Karpas-422 (cell line): ENCODE measurements around the gene MICAL2. TPM values are rescaled to one million over a fixed set of nuclear protein-coding genes. Genes with fewer than 3 reads are reported as not detected.

Experiments
- DNase-seq: peaks from one replicate; pipeline ENCODE4 v3.0.0-alpha.2; 2015
- H2AFZ ChIP-seq: fragments of 200-600 bp; sonication (generic); 2 replicates; pipeline ENCODE4 v1.6.1; 2014; ENCODE audit warnings: antibody characterized with exemption, low read length, mixed read lengths
- H3K27ac ChIP-seq: fragments of 200-600 bp; sonication (generic); 2 replicates; pipeline ENCODE4 v1.5.1; 2014; ENCODE audit warnings: mild to moderate bottlenecking, low read length, moderate library complexity
- H3K27me3 ChIP-seq: fragments of 200-600 bp; sonication (generic); 2 replicates; pipeline ENCODE4 v1.6.1; 2014; ENCODE audit warnings: low read length, mixed read lengths
- H3K36me3 ChIP-seq: fragments of 200-600 bp; sonication (generic); 2 replicates; pipeline ENCODE4 v1.6.1; 2014; ENCODE audit warnings: low read length, mixed read lengths; ENCODE audit not compliant: insufficient read depth
- H3K4me1 ChIP-seq: fragments of 200-600 bp; sonication (generic); 2 replicates; pipeline ENCODE4 v1.6.1; 2014; ENCODE audit warnings: mild to moderate bottlenecking, low read length, mixed read lengths
- H3K4me2 ChIP-seq: fragments of 200-600 bp; sonication (generic); 2 replicates; pipeline ENCODE4 v1.6.1; 2014; ENCODE audit warnings: low read length, low read depth, mild to moderate bottlenecking; ENCODE audit not compliant: poor library complexity, severe bottlenecking
- H3K4me3 ChIP-seq: fragments of 200-600 bp; sonication (generic); 2 replicates; pipeline ENCODE4 v1.5.1; 2014; ENCODE audit warnings: mild to moderate bottlenecking, antibody characterized with exemption, low read length, mixed read lengths
- H3K79me2 ChIP-seq: fragments of 200-600 bp; sonication (generic); 2 replicates; pipeline ENCODE4 v1.6.1; 2014; ENCODE audit warnings: mild to moderate bottlenecking, low read length, mixed read lengths
- H3K9ac ChIP-seq: fragments of 200-600 bp; sonication (generic); 2 replicates; pipeline ENCODE4 v1.6.0; 2014; ENCODE audit warnings: low read length
- H3K9me2 ChIP-seq: fragments of 200-600 bp; sonication (generic), shearing (Covaris generic); replicated peaks from 2 replicates; pipeline ENCODE4 v1.6.0; 2014; ENCODE audit warnings: mild to moderate bottlenecking, low read length, moderate library complexity; ENCODE audit not compliant: insufficient read depth
- H3K9me3 ChIP-seq: fragments of 300-700, 200-600 bp; sonication (generic); 2 replicates; pipeline ENCODE4 v1.6.1; 2014; ENCODE audit warnings: low read length, mixed read lengths
- H4K20me1 ChIP-seq: fragments of 200-600 bp; sonication (generic); 2 replicates; pipeline ENCODE4 v1.6.1; 2014; ENCODE audit warnings: mild to moderate bottlenecking, antibody characterized with exemption, low read length, low read depth; ENCODE audit not compliant: insufficient read depth
- total RNA-seq: library from RNA; depleted of rRNA; stranded (reverse); fragments of >200 nt; shearing (Covaris generic); gene quantifications from 2 replicates; pipeline ENCODE4 v1.2.3, GENCODE V29; 2014; ENCODE audit warnings: low replicate concordance

The MICAL2 gene
- total RNA-seq, 1 experiment from 2014 or later = 0.93 TPM

DNA sequence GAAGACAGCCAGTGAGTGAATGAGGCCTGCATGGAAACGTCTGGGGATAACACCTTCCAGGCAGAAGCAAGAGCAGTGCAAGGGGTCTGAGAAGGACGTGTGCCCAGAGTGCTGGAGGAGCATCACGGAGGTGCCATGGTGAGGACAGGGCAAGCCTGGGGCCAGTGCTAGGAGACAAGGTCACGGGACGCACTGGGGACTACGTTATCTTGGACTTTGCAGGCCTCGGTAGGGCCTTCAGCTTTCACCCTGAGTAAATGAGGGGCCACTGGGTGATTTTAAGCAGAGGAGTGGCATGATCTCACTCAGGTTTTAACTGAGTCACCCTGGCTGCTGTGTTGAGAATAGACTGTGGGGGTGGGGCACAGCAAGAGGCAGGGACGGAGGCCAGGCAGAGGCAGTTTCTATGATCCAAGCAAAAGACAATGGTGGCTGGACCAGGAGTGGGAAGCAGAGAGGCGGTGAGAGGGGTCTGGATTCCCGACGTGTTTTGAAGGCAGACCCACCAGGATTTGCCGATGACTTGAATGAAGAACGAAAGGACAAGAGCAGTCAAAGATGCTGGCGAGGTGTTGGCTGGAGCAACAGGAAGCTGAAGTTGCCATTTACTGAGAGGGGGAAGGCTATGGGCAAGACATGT, 164.3 kb downstream of the MICAL2 start:
- Histone ChIP-seq H3K4me1 (no peaks in the 10 kb centered on the region), H4K20me1 (no peaks in the 10 kb centered on the region), H2AFZ (no peak overlapping the region), H3K79me2 (no peaks in the 10 kb centered on the region), H3K9me2 (no peaks in the 10 kb centered on the region), H3K4me3 (no peak overlapping the region), H3K9ac (no peak overlapping the region), H3K27me3 (no peaks in the 10 kb centered on the region), H3K27ac (no peak overlapping the region), H3K36me3 (no peaks in the 10 kb centered on the region), H3K4me2 (no peak overlapping the region), H3K9me3 (no peaks in the 10 kb centered on the region)
- DNase-seq = no peak

DNA sequence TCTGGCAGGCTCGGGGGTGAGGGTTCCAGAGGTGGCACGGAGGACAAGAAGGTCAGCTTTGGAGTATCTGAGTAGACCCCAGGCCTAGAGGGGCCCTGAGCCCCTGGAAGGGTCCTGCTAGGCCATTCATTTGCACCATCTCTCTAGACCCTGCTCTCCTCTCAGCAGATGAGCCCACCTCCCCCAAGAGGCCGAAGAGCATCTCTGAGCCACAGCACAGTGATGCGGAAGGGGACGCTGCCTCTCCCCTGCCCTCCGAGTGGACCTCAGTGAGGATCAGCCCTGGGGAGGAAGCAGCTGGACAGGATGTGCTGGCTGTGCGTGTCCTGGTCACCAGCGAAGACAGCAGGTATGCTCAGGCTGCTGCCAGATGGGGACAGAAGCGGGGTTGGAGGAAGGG, 165.4 kb downstream of the MICAL2 start:
- H2AFZ ChIP-seq = no peak overlapping the region
- H3K9me3 ChIP-seq = no peaks in the 10 kb centered on the region
- H3K4me3 ChIP-seq = no peak overlapping the region
- DNase-seq = no peak
- H3K9ac ChIP-seq = no peak overlapping the region
- no peaks in the 10 kb centered on the region for H4K20me1 ChIP-seq
- no peaks in the 10 kb centered on the region for H3K36me3 ChIP-seq
- H3K4me2 ChIP-seq = no peak overlapping the region
- no peaks in the 10 kb centered on the region for H3K27me3 ChIP-seq
- no peak overlapping the region for H3K27ac ChIP-seq
- no peaks in the 10 kb centered on the region for H3K79me2 ChIP-seq
- H3K9me2 ChIP-seq = no peaks in the 10 kb centered on the region
- H3K4me1 ChIP-seq = no peaks in the 10 kb centered on the region

DNA sequence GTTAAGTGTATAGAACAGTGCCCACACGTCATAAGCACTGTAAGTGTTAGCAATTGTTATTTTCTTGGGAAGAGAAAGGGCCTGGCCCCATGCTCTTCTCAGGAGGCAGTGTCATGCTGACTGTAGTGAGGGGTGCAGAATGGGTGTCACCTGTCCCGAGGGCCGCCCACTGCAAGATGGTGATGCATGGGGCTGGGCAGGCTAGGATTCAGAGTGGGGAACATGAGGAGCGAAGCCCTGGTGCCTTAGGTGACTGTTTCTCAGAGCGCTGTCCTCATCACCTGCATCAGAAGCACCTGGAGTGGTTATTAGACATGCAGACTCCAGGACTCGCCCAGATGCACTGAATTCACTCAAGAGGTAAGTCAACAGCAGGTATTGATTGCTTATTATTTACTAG, 166.0 kb downstream of the MICAL2 start:
- no peak overlapping the region for H3K9ac ChIP-seq
- no peak overlapping the region for H3K27ac ChIP-seq
- no peak for DNase-seq
- no peaks in the 10 kb centered on the region for H3K9me2 ChIP-seq
- no peaks in the 10 kb centered on the region for H3K9me3 ChIP-seq
- no peaks in the 10 kb centered on the region for H3K36me3 ChIP-seq
- H3K79me2 ChIP-seq = no peaks in the 10 kb centered on the region
- H3K27me3 ChIP-seq = no peaks in the 10 kb centered on the region
- H2AFZ ChIP-seq = no peak overlapping the region
- H3K4me2 ChIP-seq = no peak overlapping the region
- no peak overlapping the region for H3K4me3 ChIP-seq
- H4K20me1 ChIP-seq = no peaks in the 10 kb centered on the region
- no peaks in the 10 kb centered on the region for H3K4me1 ChIP-seq

DNA sequence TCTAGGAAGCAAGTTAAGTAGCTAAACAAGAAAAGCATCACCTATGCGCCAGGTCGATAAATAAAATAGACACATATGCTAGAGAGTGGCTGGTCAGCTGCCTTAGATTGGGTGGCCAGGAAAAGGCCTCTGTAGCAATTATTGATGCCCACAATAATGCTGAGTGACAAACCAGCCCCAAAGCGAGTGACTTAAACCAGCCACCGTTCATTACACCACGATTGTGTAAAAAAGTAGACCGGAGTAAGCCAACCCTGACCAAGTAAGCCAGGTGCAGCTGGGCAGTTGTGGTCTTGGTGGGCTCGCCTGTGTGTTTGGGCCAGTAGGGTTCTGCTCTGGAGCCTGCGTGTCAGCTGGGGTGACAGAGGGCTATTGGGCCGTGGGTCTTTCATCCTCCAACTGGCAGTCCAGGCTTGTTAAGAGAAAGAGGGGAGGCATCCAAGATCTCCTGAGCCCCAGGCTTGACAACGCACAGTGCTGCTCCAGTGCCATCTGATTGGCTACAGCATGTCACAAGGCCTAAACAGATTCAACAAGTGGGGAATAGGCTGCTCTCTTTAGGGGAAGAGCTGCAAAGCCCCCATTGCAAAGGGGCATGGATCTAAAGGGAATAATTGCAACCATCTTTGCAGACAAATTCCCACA, 166.6 kb downstream of the MICAL2 start:
- Histone ChIP-seq H3K9me3 (no peaks in the 10 kb centered on the region), H3K4me1 (no peaks in the 10 kb centered on the region), H3K9ac (no peak overlapping the region), H3K4me3 (no peak overlapping the region), H3K27me3 (no peaks in the 10 kb centered on the region), H2AFZ (no peak overlapping the region), H3K27ac (no peak overlapping the region), H4K20me1 (no peaks in the 10 kb centered on the region), H3K79me2 (no peaks in the 10 kb centered on the region), H3K9me2 (no peaks in the 10 kb centered on the region), H3K36me3 (no peaks in the 10 kb centered on the region), H3K4me2 (no peak overlapping the region)
- no peak for DNase-seq

DNA sequence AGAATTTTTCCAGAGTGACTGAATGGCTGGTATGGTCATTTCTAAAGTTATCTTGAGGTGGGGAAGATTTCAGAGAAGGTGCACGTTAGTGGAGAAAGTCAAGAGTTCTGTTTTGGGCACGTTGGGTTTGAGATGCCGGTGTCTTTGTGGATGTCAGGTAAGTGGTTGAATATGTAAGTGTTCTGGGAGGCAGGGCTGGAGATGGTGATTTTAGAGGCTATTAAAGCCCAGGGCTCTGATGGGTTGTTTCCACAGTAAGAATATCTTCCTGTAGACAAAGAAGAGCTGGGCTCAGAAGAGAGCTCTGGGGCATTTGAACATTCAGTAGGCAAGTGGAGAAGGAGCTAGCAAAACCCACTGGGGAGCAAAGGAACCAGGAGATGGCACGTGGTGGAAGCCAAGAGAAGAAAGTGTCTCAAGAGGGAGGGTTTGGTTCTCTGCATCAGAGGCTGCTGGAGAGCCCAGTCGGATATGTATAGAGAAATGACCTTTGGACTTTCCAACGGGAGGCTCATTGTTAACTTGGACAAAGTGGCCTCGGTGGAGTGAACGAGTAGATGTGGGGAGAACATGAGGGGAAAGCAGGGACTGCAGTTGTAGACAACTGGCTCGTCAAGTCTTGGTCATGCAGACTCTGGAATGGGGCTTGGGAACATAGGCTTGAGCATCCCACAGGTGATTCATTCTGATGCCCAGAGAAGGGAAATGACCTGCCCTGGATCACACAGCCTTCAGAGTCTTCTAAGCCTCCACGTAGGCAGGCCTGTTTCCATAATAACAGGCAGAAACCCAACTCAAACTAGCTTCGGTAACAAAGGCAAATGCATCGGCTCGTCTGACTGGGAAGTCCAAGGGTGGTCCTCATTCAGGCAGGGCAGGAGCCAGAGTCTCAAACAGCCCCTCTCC, 168.6 kb downstream of the MICAL2 start:
- H3K79me2 ChIP-seq = no peaks in the 10 kb centered on the region
- no peak overlapping the region for H2AFZ ChIP-seq
- no peak for DNase-seq
- no peaks in the 10 kb centered on the region for H3K27me3 ChIP-seq
- no peak overlapping the region for H3K4me2 ChIP-seq
- H3K4me1 ChIP-seq = no peaks in the 10 kb centered on the region
- no peaks in the 10 kb centered on the region for H3K36me3 ChIP-seq
- no peak overlapping the region for H3K9ac ChIP-seq
- no peaks in the 10 kb centered on the region for H3K9me3 ChIP-seq
- no peaks in the 10 kb centered on the region for H4K20me1 ChIP-seq
- H3K27ac ChIP-seq = no peak overlapping the region
- H3K9me2 ChIP-seq = no peaks in the 10 kb centered on the region
- H3K4me3 ChIP-seq = no peak overlapping the region

DNA sequence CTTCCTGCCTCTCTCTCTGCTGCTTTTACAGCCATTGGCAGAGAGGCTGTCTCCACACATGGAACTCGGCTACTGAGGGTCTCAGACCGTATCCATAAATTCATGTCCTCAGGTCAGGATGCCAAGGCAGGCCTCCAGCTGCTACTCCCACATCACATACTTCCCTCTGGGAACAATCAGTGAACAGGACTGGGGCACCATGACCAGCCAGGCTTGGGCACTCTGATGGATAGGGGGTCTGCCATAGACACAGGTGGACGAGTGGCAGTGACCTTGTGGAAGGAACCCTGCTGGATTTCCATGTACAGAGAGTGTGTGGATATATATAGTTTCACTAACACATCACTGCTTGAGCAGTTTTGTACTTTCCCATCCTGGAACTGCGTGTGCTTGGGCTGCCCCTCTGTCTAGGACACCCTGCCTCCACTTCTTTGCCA, 169.3 kb downstream of the MICAL2 start:
- Histone ChIP-seq H4K20me1 (no peaks in the 10 kb centered on the region), H3K4me2 (no peak overlapping the region), H3K79me2 (no peaks in the 10 kb centered on the region), H3K9ac (no peak overlapping the region), H2AFZ (no peak overlapping the region), H3K4me1 (no peaks in the 10 kb centered on the region), H3K9me2 (no peaks in the 10 kb centered on the region), H3K36me3 (no peaks in the 10 kb centered on the region), H3K27ac (no peak overlapping the region), H3K27me3 (no peaks in the 10 kb centered on the region), H3K4me3 (no peak overlapping the region), H3K9me3 (no peaks in the 10 kb centered on the region)
- DNase-seq = no peak

DNA sequence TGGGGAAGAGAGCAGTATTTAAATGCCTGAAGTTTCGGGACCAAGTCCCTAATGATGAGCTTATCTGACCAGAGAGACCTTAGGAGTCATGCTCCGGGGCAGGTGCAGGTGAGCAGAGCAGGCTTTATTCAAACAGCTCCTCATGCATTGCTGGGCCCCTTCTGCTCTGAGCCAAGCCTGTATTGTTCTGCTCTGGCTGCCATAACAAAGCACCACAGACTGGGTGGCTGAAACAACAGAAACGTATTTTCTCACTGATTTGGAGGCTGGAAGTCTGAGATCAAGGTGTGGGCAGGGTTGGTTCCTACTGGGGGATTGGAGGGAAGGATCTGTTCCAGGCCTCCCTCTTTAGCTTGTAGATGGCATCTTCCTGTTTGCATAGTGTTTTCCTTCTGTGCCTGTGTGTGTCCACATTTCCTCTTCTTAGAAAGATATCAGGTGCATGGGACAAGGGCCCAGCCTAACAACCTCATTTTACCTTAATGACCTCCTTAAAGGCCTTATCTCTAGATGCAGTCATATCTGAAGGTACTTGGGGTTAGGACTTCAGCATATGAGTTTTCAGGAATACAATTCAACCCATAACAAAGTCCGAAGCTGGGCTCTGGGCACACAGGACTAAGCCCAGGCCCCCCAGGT, 169.9 kb downstream of the MICAL2 start:
- H3K36me3 ChIP-seq = no peaks in the 10 kb centered on the region
- H3K79me2 ChIP-seq = no peaks in the 10 kb centered on the region
- H3K27me3 ChIP-seq = no peaks in the 10 kb centered on the region
- H3K27ac ChIP-seq = no peak overlapping the region
- no peak overlapping the region for H3K9ac ChIP-seq
- no peaks in the 10 kb centered on the region for H3K4me1 ChIP-seq
- DNase-seq = no peak
- no peaks in the 10 kb centered on the region for H4K20me1 ChIP-seq
- H3K9me3 ChIP-seq = no peaks in the 10 kb centered on the region
- H3K4me3 ChIP-seq = no peak overlapping the region
- H3K4me2 ChIP-seq = no peak overlapping the region
- no peaks in the 10 kb centered on the region for H3K9me2 ChIP-seq
- no peak overlapping the region for H2AFZ ChIP-seq
